ENCODE data around the gene PPFIA4.

DNA sequence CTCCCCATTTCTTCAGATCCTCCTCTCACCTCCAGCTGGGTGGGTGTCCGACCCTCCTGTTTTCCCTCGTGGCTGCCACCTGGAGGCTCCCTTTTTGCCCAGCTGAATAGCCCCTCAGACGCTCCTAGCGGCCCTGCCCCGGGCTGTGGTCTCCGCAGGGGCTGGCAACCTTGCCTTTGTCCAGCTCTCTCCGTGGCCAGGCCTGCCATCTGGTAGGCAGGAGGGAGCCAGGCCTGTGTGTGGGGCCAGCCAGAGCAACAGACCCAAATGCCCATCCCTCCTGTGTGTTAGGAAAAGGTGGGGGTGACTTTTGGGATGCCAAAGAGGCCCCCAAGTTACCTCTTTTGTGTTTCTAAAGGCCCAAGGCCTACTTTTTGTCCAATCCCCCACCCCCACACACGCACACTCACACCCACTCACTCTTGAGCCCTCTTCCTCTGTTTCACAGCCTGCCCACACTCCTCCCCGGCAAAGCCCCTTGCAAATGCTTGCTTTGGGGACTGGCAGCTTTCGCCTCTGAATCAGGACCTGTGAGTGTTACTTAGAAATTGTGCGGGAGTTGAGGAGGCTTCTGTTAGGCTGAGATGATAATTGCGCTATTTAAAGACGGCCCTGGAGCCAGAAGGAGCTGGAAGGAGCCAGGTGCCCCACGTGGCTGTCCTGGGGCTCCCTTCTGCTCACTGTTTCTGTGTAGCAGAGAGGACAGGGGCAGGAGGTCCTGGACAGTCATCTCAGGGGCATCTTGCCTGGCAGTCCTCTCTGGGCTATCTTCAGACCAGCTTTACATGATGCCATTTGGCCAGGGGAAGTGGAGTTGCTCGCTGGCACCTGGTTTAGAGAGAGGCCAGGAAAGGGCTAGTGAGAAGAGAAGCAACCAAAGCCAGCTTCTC lies 9.1 kb downstream of the PPFIA4 start:
- TF ChIP-seq, protein P1, sequence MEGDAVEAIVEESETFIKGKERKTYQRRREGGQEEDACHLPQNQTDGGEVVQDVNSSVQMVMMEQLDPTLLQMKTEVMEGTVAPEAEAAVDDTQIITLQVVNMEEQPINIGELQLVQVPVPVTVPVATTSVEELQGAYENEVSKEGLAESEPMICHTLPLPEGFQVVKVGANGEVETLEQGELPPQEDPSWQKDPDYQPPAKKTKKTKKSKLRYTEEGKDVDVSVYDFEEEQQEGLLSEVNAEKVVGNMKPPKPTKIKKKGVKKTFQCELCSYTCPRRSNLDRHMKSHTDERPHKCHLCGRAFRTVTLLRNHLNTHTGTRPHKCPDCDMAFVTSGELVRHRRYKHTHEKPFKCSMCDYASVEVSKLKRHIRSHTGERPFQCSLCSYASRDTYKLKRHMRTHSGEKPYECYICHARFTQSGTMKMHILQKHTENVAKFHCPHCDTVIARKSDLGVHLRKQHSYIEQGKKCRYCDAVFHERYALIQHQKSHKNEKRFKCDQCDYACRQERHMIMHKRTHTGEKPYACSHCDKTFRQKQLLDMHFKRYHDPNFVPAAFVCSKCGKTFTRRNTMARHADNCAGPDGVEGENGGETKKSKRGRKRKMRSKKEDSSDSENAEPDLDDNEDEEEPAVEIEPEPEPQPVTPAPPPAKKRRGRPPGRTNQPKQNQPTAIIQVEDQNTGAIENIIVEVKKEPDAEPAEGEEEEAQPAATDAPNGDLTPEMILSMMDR (IDR thresholded peaks at IDR 0.05; ENCODE audit: borderline replicate concordance, extremely low read depth, low read length, poor library complexity, severe bottlenecking): no peak
- no peak for TF ChIP-seq EZH2 (IDR thresholded peaks at IDR 0.05; ENCODE audit: borderline replicate concordance, low read depth, low read length, severe bottlenecking)

All from DND-41 (cell line).